NT2/D1 (cell line): ENCODE measurements around the gene FAM83B.

Source experiments
- DNase-seq: peaks from one replicate; pipeline ENCODE4 v3.0.0-alpha.2; 2011; ENCODE audit warnings: low read depth, low spot score
- H3K27me3 ChIP-seq: 2 replicates; pipeline ENCODE4 v1.6.0; 2011; ENCODE audit warnings: mild to moderate bottlenecking; ENCODE audit not compliant: insufficient read length, insufficient read depth
- H3K36me3 ChIP-seq: 2 replicates; pipeline ENCODE4 v1.6.1; 2011; ENCODE audit warnings: mild to moderate bottlenecking, low read length, mixed read lengths; ENCODE audit not compliant: insufficient read depth, insufficient read length
- H3K4me1 ChIP-seq: 2 replicates; pipeline ENCODE4 v1.5.1; 2011; ENCODE audit not compliant: insufficient read depth, insufficient read length
- H3K4me3 ChIP-seq: 2 replicates; pipeline ENCODE4 v1.5.1; 2011; ENCODE audit warnings: low read depth; ENCODE audit not compliant: insufficient read length
- H3K9ac ChIP-seq: 2 replicates; pipeline ENCODE4 v1.6.0; 2011; ENCODE audit warnings: low read depth; ENCODE audit not compliant: insufficient read length
- H3K9me3 ChIP-seq: 2 replicates; pipeline ENCODE4 v1.5.1; 2011; ENCODE audit warnings: mild to moderate bottlenecking, low read length; ENCODE audit not compliant: insufficient read depth
- SUZ12 ChIP-seq: IDR thresholded peaks from 2 replicates; pipeline ENCODE4 v1.6.1; 2011; ENCODE audit not compliant: insufficient read length, insufficient read depth; ENCODE audit errors: extremely low read depth
- YY1 ChIP-seq: IDR thresholded peaks from 2 replicates; pipeline ENCODE4 v1.6.1; 2011; ENCODE audit not compliant: insufficient read length, insufficient read depth
- ZNF274 ChIP-seq: IDR thresholded peaks from 2 replicates; pipeline ENCODE4 v1.6.1; 2011; ENCODE audit warnings: mild to moderate bottlenecking, low read depth, low read length

Gene FAM83B

DNA sequence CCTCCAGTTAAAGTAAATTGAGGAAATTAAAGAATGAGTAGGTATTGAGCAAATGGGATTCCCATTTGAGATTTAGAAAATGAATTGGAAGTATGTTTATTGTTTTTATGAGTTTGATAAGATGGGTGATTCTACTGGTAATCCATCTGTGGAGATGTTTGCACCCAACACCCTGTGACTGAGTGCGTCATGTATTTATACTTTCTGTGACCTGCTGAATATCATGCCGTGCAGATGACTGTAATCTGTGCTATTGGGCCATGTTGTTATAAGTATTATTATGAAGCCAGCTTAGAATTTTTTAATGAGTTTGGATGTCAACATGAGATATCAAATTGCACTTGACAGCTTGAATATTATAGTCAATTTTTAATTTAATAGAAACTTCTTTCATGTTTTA, 17.7 kb downstream of the FAM83B start:
- Histone ChIP-seq H3K36me3 (no peaks in the 10 kb centered on the region), H3K9ac (no peak overlapping the region), H3K4me1 (no peaks in the 10 kb centered on the region), H3K4me3 (no peak overlapping the region), H3K9me3 (no peaks in the 10 kb centered on the region), H3K27me3 (no peaks in the 10 kb centered on the region)
- DNase-seq, result no peak
- no peak for TF ChIP-seq SUZ12
- TF ChIP-seq YY1, result no peak
- TF ChIP-seq ZNF274, result no peak

DNA sequence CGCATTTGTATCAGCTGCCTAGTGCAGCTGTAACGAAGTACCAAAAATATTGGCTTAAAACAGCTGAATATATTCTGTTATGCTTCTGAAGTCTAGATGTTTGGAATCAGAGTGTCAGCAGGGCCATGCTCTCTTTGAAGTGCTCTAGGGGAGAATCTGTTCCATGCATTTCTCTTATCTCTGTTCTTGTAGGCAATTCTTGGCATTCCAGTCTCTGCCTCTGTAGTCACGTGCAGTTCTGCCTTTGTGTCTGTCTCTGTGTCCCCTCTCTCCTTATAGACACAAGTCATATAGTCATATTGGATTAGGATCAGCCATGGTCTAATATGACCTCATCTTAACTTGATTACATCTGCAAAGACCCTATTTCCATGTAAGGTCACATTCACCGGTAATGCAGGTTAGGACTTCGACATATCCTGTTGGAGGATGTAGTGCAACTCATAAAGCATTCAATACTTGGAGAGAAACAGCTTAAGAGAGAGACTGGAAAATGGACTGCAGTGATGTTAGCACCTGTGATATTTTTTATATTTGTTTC, 18.6 kb downstream of the FAM83B start:
- H3K4me3 ChIP-seq, result no peak overlapping the region
- no peak for DNase-seq
- H3K36me3 ChIP-seq, result no peaks in the 10 kb centered on the region
- no peak overlapping the region for H3K9ac ChIP-seq
- TF ChIP-seq SUZ12, result no peak
- no peak for TF ChIP-seq YY1
- TF ChIP-seq ZNF274, result no peak
- no peaks in the 10 kb centered on the region for H3K9me3 ChIP-seq
- no peaks in the 10 kb centered on the region for H3K27me3 ChIP-seq
- no peaks in the 10 kb centered on the region for H3K4me1 ChIP-seq

DNA sequence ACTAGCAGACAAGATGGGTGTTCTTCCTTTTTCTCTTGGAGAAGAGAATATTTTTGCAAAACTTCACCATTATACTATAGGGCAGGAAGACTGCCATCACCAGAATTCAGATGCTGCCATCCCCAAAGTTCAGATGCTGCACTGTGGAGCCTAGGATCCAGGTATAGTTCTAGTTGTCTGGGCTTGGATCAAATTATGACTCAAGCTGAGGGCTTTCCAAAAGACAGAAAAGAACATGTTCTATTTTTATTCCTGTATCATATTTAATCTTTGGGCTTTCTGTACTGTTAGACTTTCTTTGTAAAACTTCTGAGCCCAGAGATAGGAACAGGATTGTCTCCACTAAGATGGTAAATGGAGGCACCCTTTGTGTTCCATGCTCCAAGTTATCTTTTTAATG, 22.0 kb downstream of the FAM83B start:
- H3K9ac ChIP-seq, result no peak overlapping the region
- no peaks in the 10 kb centered on the region for H3K27me3 ChIP-seq
- no peaks in the 10 kb centered on the region for H3K9me3 ChIP-seq
- no peak for DNase-seq
- TF ChIP-seq YY1, result no peak
- no peak for TF ChIP-seq ZNF274
- TF ChIP-seq SUZ12, result no peak
- H3K36me3 ChIP-seq, result no peaks in the 10 kb centered on the region
- H3K4me3 ChIP-seq, result no peak overlapping the region
- no peaks in the 10 kb centered on the region for H3K4me1 ChIP-seq

DNA sequence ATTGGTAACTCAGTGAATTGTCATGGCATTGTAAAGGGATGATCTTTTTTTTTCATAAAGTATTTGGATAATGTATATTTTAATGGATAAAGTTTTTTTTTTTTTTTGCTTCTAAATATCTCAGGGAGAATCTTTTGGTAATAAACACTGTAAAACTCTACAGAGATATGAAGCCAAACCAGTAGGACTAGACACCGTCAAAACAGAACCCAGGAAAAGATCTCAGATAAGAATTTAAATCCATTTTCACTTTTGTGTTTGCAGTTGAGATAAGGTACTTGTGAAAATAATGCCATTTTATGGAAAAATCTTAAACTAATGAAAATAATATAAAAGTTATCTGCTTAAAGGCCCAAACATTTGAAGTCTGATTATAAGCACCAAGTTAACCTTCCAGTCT, 27.0 kb downstream of the FAM83B start:
- Histone ChIP-seq H3K4me1 (no peaks in the 10 kb centered on the region), H3K36me3 (no peaks in the 10 kb centered on the region), H3K9ac (no peak overlapping the region), H3K9me3 (no peaks in the 10 kb centered on the region), H3K4me3 (no peak overlapping the region), H3K27me3 (no peaks in the 10 kb centered on the region)
- DNase-seq, result no peak
- TF ChIP-seq SUZ12 (no peak), ZNF274 (no peak), YY1 (no peak)

DNA sequence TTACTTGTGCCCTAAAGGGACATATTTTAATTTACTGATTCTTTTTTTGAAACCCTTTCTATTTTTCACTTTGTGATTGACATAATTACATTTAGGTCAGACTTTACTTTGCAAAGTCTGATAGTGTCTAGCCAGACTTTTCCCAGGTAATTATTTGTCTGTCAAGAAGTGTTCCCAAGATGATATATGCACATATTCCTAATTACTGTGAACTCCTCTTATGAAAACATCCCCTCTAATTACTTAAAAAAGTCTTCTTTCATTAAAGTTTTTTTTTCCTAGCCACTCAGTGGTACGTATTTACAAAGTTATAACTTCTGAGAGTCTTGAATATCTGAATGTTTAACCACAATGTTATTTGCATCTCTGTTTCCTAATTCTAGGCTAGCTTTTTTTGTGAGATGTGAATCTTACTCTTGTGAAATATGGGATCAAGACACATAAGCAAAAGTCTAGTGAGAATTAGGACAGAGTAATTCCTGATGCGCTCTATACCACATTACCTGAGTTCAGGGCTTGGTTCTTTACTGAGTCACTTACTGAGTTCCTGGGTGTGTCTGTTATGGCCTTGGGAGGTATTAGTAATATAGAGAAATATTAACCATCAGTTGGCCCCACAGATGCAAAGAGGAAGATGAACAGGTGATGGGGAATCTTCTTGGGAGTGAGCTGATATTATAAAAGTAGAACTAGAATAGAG, 27.9 kb downstream of the FAM83B start:
- Histone ChIP-seq H3K4me3 (no peak overlapping the region), H3K27me3 (no peaks in the 10 kb centered on the region), H3K36me3 (no peaks in the 10 kb centered on the region), H3K9me3 (no peaks in the 10 kb centered on the region), H3K4me1 (no peaks in the 10 kb centered on the region), H3K9ac (no peak overlapping the region)
- TF ChIP-seq SUZ12 (no peak), YY1 (no peak), ZNF274 (no peak)
- DNase-seq, result no peak

DNA sequence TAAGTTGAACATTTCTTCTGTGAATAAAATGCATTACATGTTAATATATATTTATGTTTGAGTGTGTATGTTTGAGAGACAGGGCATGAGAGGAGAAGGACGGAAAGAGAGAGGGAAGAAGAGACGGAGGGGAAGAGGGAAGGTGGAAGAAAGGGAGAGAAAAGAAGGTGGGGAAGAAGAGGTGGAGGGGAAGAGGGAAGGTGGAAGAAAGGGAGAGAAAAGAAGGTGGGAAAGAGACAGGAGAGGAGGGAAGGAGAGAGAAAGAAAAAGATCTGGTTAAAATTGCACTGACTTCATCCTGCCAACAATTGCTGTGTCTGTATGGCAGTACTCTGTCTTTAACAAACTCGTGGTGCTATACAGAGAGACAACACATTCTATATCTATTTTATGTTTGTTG, 29.0 kb downstream of the FAM83B start:
- Histone ChIP-seq H3K4me3 (no peak overlapping the region), H3K27me3 (no peaks in the 10 kb centered on the region)
- DNase-seq, result no peak

DNA sequence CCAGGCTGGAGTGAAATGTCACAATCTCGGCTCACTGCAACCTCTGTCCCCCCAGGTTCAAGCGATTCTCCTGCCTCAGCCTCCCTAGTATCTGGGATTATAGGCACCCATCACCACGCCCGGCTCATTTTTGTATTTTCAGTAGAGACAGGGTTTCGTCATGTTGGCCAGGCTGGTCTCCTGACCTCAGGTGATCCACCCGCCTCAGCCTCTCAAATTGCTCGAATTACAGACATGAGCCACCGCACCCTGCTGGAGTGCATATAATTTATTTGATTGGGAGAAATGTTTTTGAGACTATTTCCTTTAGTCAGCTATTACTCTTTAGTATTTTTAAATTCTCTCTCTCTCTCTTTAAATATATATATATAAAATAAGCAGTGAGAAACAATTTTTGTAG, 29.8 kb downstream of the FAM83B start:
- no peak overlapping the region for H3K4me3 ChIP-seq
- H3K9me3 ChIP-seq, result no peaks in the 10 kb centered on the region
- no peaks in the 10 kb centered on the region for H3K27me3 ChIP-seq
- H3K36me3 ChIP-seq, result no peaks in the 10 kb centered on the region
- H3K9ac ChIP-seq, result no peak overlapping the region
- TF ChIP-seq SUZ12 (no peak), YY1 (no peak), ZNF274 (no peak)
- no peaks in the 10 kb centered on the region for H3K4me1 ChIP-seq
- no peak for DNase-seq

More for the DNA sequence above, 29.0 kb downstream of the FAM83B start:
- TF ChIP-seq ZNF274, result no peak
- no peak for TF ChIP-seq YY1
- TF ChIP-seq SUZ12, result no peak
- Histone ChIP-seq H3K9me3 (no peaks in the 10 kb centered on the region), H3K36me3 (no peaks in the 10 kb centered on the region), H3K4me1 (no peaks in the 10 kb centered on the region), H3K9ac (no peak overlapping the region)
